DND-41 (cell line): ENCODE results near the gene NTF4.

Source experiments
- CTCF ChIP-seq: IDR thresholded peaks from 2 replicates; pipeline ENCODE4 v1.5.1; 2012; ENCODE audit warnings: borderline replicate concordance, low read length, moderate library complexity, mild to moderate bottlenecking; ENCODE audit not compliant: poor library complexity, severe bottlenecking; ENCODE audit errors: extremely low read depth
- EZH2 ChIP-seq: IDR thresholded peaks from 3 replicates; pipeline ENCODE4 v1.6.1; 2012; ENCODE audit warnings: borderline replicate concordance, low read depth, mild to moderate bottlenecking, moderate library complexity, low read length, inconsistent platforms; ENCODE audit not compliant: severe bottlenecking

GRCh38 chr19:49059053-49059452 lies 5.6 kb downstream of the NTF4 start:
- TF ChIP-seq CTCF (no peak), EZH2 (no peak)
